Natural killer cell treated with Interleukin-12 subunit alpha and Interleukin-12 subunit beta and Interleukin-15 and Interleukin-18, amount 100 ng/mL, for 72 hours (primary cell): ENCODE data around the gene MEIOSIN. TPM values are rescaled to one million over a fixed set of nuclear protein-coding genes. Genes with fewer than 3 reads are reported as not detected.
"Not testable (repeated sequence)": the region's sequence is repeated elsewhere in the genome, so short reads cannot be mapped to it uniquely, and the experiment has no call there.

ENCODE experiments used
- ATAC-seq, 2 donors: fragments of 150-1000 bp; cut with Tn5 transposase in 1 of 2; sonication (Bioruptor Pico), chemical (Tn5 transposase) in 1 of 2; 2 replicates each; pipeline ENCODE4 v1.10.0; 2021
- DNase-seq: peaks from one replicate; pipeline ENCODE4 v3.0.0; 2022; ENCODE audit warnings: low spot score
- H3K27ac Mint-ChIP-seq, 2 donors: 1 replicate in 1 of 2; 2 replicates in 1 of 2; pipeline ENCODE4 v1.8.0; 2022; ENCODE audit warnings: mixed read lengths in 2 of 2, mild to moderate bottlenecking in 1 of 2, moderate library complexity in 1 of 2
- H3K27me3 Mint-ChIP-seq, 2 donors: 1 replicate in 1 of 2; 2 replicates in 1 of 2; pipeline ENCODE4 v1.8.0; 2022; ENCODE audit warnings: mixed read lengths in 2 of 2
- H3K36me3 Mint-ChIP-seq: one replicate; pipeline ENCODE4 v1.8.0; 2022; ENCODE audit warnings: mixed read lengths
- H3K4me1 Mint-ChIP-seq, 2 donors: 1 replicate in 1 of 2; 2 replicates in 1 of 2; pipeline ENCODE4 v1.8.0; 2022; ENCODE audit warnings: low read depth in 2 of 2, mixed read lengths in 2 of 2, mild to moderate bottlenecking in 1 of 2
- H3K4me3 Mint-ChIP-seq: one replicate; pipeline ENCODE4 v1.8.0; 2022; ENCODE audit warnings: mixed read lengths
- H3K9me3 Mint-ChIP-seq: 2 replicates; pipeline ENCODE4 v1.8.0; 2022; ENCODE audit warnings: mixed read lengths
- total RNA-seq, 2 donors: library from RNA; stranded (reverse); gene quantifications; one replicate each; pipeline ENCODE4 v1.2.3, GENCODE V29; 2022

The MEIOSIN gene
- total RNA-seq, 2 donors from 2014 or later, result not detected

- no peaks in the 10 kb centered on the region for H3K9me3 Mint-ChIP-seq
- no peak overlapping the region for H3K27ac Mint-ChIP-seq
- DNase-seq, result no peak
- ATAC-seq, result no peak
- H3K4me1 Mint-ChIP-seq, result peaks cover 4 to 17% of the 10 kb centered on the region in 2 donors
- peaks cover 9% of the 10 kb centered on the region for H3K36me3 Mint-ChIP-seq
- H3K27me3 Mint-ChIP-seq, result peaks cover 0 to 2% of the 10 kb centered on the region in 2 donors
- no peak overlapping the region for H3K4me3 Mint-ChIP-seq
Observed at GRCh38 chr19:45785097-45785496, 51.9 kb downstream of the MEIOSIN start.

DNA sequence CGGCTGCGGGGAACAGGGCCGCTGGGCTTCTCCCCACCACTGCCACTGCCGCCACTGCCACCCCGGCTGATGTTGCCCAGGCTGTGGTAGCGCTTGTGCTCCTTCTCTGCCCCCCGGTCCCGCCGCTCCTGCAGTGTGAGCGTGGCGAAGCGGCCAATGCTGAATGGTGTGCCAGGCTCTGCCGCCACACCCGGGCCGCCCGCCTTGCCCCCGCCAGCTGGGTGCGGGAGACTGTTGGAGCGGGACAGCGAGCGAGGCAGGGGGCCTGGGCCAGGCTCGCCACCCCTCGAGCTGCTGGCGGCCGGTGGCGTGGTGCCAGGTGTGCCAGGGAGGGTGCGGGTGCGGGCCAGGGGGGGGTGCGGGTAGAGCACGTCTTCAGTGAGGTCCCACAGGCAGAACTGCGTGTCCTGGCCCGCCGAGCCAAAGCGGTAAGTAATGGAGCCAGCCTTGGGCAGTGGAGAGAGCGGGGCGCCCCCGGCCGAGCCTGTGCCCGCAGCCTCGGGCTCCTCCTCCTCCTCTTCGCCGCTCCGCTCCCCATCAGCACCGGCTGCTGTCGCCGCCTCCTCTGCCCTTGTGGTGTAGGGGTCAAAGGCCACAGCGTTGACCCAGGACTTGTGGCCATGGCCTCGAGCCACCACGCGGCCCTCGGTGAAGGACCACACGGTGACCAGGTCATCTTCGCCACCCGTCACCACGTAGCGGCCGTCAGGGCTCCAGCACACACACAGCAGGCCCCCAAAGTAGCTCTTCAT lies 52.7 kb downstream of the MEIOSIN start:
- H3K4me1 Mint-ChIP-seq, result peaks cover 11 to 17% of the 10 kb centered on the region in 2 donors
- H3K27ac Mint-ChIP-seq, result no peak overlapping the region
- H3K4me3 Mint-ChIP-seq, result no peak overlapping the region
- H3K9me3 Mint-ChIP-seq, result no peaks in the 10 kb centered on the region
- no peak for DNase-seq
- H3K36me3 Mint-ChIP-seq, result peaks cover 9% of the 10 kb centered on the region
- peaks cover 0 to 2% of the 10 kb centered on the region in 2 donors for H3K27me3 Mint-ChIP-seq
- no peak for ATAC-seq

GRCh38 chr19:45786533-45786894 lies 53.3 kb downstream of the MEIOSIN start:
- no peak overlapping the region for H3K4me3 Mint-ChIP-seq
- ATAC-seq (no peak), DNase-seq (no peak)
- H3K4me1 Mint-ChIP-seq, result peaks cover 16 to 21% of the 10 kb centered on the region in 2 donors
- H3K27me3 Mint-ChIP-seq, result peaks cover 0 to 2% of the 10 kb centered on the region in 2 donors
- peaks cover 9% of the 10 kb centered on the region for H3K36me3 Mint-ChIP-seq
- H3K27ac Mint-ChIP-seq, result no peak overlapping the region
- no peaks in the 10 kb centered on the region for H3K9me3 Mint-ChIP-seq

DNA sequence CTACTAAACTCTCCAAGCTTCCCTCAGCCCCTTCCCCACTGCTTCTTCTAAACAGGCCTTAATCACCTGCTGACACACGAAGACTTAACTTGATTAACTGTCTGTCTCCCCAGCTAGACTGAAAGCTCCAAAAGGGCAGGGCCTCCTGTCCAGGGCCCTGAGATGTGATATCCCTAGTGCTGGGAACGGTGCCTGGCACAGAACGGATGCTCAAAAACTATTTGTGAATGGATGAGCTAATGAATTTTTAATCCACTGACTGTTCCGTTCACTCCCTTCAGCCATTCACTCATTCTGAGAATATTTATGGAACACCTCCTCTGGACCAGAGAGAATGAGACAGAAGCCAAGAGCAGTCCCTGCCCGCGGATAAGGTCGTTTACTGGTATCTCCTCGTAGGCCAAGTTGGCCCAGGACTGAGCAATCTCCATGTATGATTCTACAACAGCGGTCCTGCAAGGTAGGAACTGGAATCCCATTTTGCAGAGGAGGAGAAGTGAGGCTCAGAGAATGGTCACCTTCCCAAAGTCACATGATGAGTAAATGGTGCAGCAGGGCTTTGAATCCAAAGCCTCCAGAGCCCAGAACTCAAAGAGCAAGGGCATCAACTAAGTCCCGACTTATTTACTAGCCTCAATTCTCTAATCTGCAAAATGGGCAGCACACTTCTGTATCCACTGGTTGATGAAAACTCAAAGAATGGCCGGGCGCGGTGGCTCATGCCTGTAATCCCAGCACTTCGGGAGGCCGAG lies 56.0 kb downstream of the MEIOSIN start:
- ATAC-seq (no peak), DNase-seq (no peak)
- no peak overlapping the region for H3K4me3 Mint-ChIP-seq
- H3K36me3 Mint-ChIP-seq, result peaks cover 9% of the 10 kb centered on the region
- no peak overlapping the region for H3K27ac Mint-ChIP-seq
- peaks cover 37 to 40% of the 10 kb centered on the region in 2 donors for H3K4me1 Mint-ChIP-seq
- peaks cover 0 to 2% of the 10 kb centered on the region in 2 donors for H3K27me3 Mint-ChIP-seq
- H3K9me3 Mint-ChIP-seq, result no peaks in the 10 kb centered on the region

- H3K36me3 Mint-ChIP-seq, result peaks cover 9% of the 10 kb centered on the region
- no peaks in the 10 kb centered on the region for H3K9me3 Mint-ChIP-seq
- H3K27ac Mint-ChIP-seq, result peak overlapping the region; percentile 51 to 54
- peaks cover 8 to 9% of the 10 kb centered on the region in 2 donors for H3K27me3 Mint-ChIP-seq
- ATAC-seq (peak in 1 of 2 donors; percentile 49), DNase-seq (no peak)
- peak overlapping the region; percentile 93 for H3K4me3 Mint-ChIP-seq
- peaks cover 37 to 40% of the 10 kb centered on the region in 2 donors for H3K4me1 Mint-ChIP-seq
Observed at GRCh38 chr19:45790942-45791341, 57.7 kb downstream of the MEIOSIN start.

DNA sequence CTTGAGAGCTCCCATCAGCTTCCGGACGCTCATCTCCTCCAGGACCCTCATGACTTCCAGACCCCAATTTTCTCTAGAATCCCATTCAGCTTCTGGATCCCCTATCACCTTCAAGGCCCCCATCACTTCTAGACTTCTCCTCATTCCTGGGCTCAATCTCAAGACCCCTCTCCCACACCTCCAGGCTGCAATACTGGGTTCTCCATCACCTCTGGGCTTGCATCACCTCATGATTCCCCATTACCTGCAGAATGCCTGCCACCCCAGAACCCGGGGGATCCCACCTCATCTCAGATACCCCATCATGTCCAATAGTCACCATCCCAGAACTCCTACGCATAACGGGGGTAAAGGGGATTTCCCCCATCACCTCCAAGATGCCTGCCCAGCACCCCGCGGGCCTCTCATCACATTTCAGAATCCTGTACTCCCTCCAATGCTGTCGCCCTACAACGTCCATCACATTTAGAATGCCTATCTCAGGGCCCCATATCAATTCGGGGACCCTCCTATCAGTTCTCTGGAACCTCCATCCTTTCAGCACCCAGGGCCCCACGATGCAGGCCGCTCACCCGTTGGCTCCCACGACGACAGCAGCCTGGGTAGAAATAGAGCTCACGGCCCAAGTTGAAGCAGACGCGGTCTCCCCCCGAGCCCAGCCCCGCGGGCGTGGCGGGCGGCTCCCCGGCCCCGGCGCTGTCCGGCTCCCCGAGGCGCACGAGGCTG lies 58.7 kb downstream of the MEIOSIN start:
- ATAC-seq (no peak), DNase-seq (no peak)
- peaks cover 37 to 38% of the 10 kb centered on the region in 2 donors for H3K4me1 Mint-ChIP-seq
- H3K36me3 Mint-ChIP-seq, result peaks cover 9% of the 10 kb centered on the region
- peaks cover 8 to 9% of the 10 kb centered on the region in 2 donors for H3K27me3 Mint-ChIP-seq
- no peaks in the 10 kb centered on the region for H3K9me3 Mint-ChIP-seq
- peak overlapping the region; percentile 51 to 54 for H3K27ac Mint-ChIP-seq
- peak overlapping the region; percentile 93 for H3K4me3 Mint-ChIP-seq

- peaks cover 37 to 38% of the 10 kb centered on the region in 2 donors for H3K4me1 Mint-ChIP-seq
- H3K27ac Mint-ChIP-seq, result peak within 1 kb of the TSS; percentile 65 to 75
- ATAC-seq (peak; percentile 97 to 98), DNase-seq (peak; percentile 100)
- peaks cover 9% of the 10 kb centered on the region for H3K36me3 Mint-ChIP-seq
- peaks cover 8 to 9% of the 10 kb centered on the region in 2 donors for H3K27me3 Mint-ChIP-seq
- H3K4me3 Mint-ChIP-seq, result peak within 1 kb of the TSS; percentile 93
- H3K9me3 Mint-ChIP-seq, result no peaks in the 10 kb centered on the region
Observed at GRCh38 chr19:45792470-45793177, 59.4 kb downstream of the MEIOSIN start, which contains the start of gene DMWD. Gene DMWD (minus strand): TSS chr19:45792845. CDS start chr19:45792756, 89 bp downstream.

GRCh38 chr19:45793178-45793564 lies 59.9 kb downstream of the MEIOSIN start:
- peak overlapping the region; percentile 82 for H3K4me3 Mint-ChIP-seq
- H3K36me3 Mint-ChIP-seq, result peaks cover 9% of the 10 kb centered on the region
- DNase-seq (no peak), ATAC-seq (no peak)
- peaks cover 9 to 11% of the 10 kb centered on the region in 2 donors for H3K27me3 Mint-ChIP-seq
- H3K4me1 Mint-ChIP-seq, result peaks cover 35 to 37% of the 10 kb centered on the region in 2 donors
- peak overlapping the region; percentile 65 to 75 for H3K27ac Mint-ChIP-seq
- H3K9me3 Mint-ChIP-seq, result no peaks in the 10 kb centered on the region

GRCh38 chr19:45793876-45794275 lies 60.6 kb downstream of the MEIOSIN start:
- Mint-ChIP-seq H3K27me3 (peaks cover 11 to 12% of the 10 kb centered on the region in 2 donors), H3K4me1 (peaks cover 34 to 37% of the 10 kb centered on the region in 2 donors), H3K9me3 (no peaks in the 10 kb centered on the region), H3K4me3 (peak overlapping the region; percentile 82), H3K36me3 (peaks cover 6% of the 10 kb centered on the region), H3K27ac (peak overlapping the region in 1 of 2 donors; percentile 75)
- DNase-seq (no peak), ATAC-seq (no peak)

DNA sequence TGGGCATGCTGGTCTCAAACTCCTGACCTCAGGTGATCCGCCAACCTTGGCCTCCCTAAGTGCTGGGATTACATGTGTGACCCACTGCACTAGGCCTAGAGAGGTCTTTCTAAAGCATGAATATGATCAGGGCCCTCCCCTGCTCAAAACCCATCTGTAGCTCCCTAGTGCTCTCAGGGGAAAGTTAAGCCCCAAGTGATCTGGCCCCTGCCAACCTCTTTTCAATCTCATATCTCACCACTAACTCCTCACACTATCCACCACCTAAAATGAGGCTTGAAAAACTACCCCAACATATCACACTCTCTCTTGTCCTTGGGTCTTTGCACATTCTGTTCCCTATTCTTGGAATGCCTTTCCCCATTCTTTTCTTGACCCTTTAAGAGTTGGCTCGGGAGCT lies 61.4 kb downstream of the MEIOSIN start:
- no peak overlapping the region for H3K27ac Mint-ChIP-seq
- H3K27me3 Mint-ChIP-seq, result peaks cover 13 to 16% of the 10 kb centered on the region in 2 donors
- peak overlapping the region; percentile 5 for H3K4me3 Mint-ChIP-seq
- ATAC-seq (no peak), DNase-seq (no peak)
- H3K36me3 Mint-ChIP-seq, result no peaks in the 10 kb centered on the region
- H3K4me1 Mint-ChIP-seq, result peaks cover 33 to 34% of the 10 kb centered on the region in 2 donors
- no peaks in the 10 kb centered on the region for H3K9me3 Mint-ChIP-seq

GRCh38 chr19:45798995-45799517 lies 65.8 kb downstream of the MEIOSIN start:
- ATAC-seq (peak; percentile 69 to 70), DNase-seq (no peak)
- Mint-ChIP-seq H3K27me3 (peaks cover 19 to 25% of the 10 kb centered on the region in 2 donors), H3K4me3 (no peak overlapping the region), H3K4me1 (peaks cover under 1 to 5% of the 10 kb centered on the region in 2 donors), H3K27ac (no peak overlapping the region), H3K9me3 (no peaks in the 10 kb centered on the region), H3K36me3 (no peaks in the 10 kb centered on the region)

- not testable (repeated sequence) for H3K27ac Mint-ChIP-seq, DNase-seq, H3K4me1 Mint-ChIP-seq, ATAC-seq, H3K4me3 Mint-ChIP-seq, H3K36me3 Mint-ChIP-seq, H3K9me3 Mint-ChIP-seq
- H3K27me3 Mint-ChIP-seq, result peaks cover 19 to 23% of the 10 kb centered on the region in 2 donors
Observed at GRCh38 chr19:45799541-45799940, 66.3 kb downstream of the MEIOSIN start.

DNA sequence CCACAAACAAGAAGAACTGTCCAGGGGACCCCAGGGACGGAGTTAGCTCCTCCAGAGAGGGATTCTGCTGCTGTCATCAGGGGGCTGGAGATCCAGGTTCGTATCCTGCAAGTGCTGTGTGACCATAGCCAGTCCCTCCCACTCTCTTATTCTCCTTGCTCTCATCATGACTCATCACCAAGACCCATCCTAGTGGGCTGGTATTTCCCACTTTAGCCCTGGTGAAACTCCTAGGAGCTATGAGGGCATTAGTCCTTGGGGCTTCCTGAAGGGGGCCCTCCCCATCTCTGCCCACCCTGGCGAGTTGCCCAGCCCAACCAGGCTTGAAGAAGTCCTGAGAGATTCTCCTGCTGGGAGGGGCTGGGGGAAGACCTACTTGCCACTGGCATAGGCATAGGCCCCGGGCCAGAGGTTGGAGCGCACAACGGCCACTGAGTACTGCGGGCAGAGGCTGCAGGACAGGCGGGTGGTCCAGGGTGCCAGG lies 66.9 kb downstream of the MEIOSIN start:
- ATAC-seq, result no peak
- Mint-ChIP-seq H3K27me3 (peaks cover 15 to 17% of the 10 kb centered on the region in 2 donors), H3K4me3 (no peak overlapping the region), H3K27ac (no peak overlapping the region), H3K4me1 (peaks cover 0 to 4% of the 10 kb centered on the region in 2 donors), H3K36me3 (no peaks in the 10 kb centered on the region), H3K9me3 (no peaks in the 10 kb centered on the region)
- DNase-seq, result no peak
